ENCODE measurements around the gene METTL24. TPM values are rescaled to one million over a fixed set of nuclear protein-coding genes. Genes with fewer than 3 reads are reported as not detected.

METTL24 gene
- total RNA-seq, 1 donor from 2014 or later = 1.5 TPM

- no peaks in the 10 kb centered on the region for H3K27me3 Mint-ChIP-seq (ENCODE audit: unreplicated experiment)
- no peaks in the 10 kb centered on the region for H3K36me3 Mint-ChIP-seq (ENCODE audit: unreplicated experiment)
- no peak for TF ChIP-seq CTCF (IDR thresholded peaks at IDR 0.05; ENCODE audit: partially characterized antibody, unreplicated experiment)
- no peak for DNase-seq
- no peak overlapping the region for H3K27ac Mint-ChIP-seq (ENCODE audit: unreplicated experiment)
- peaks cover 3% of the 10 kb centered on the region for H3K9me3 Mint-ChIP-seq (ENCODE audit: unreplicated experiment)
- H3K4me1 Mint-ChIP-seq (ENCODE audit: low read depth, unreplicated experiment) = peaks cover 12% of the 10 kb centered on the region
- no peak overlapping the region for H3K4me3 Mint-ChIP-seq (ENCODE audit: unreplicated experiment)
These were observed 62.5 kb downstream of the METTL24 start for GRCh38 chr6:110295451-110296165.

GRCh38 chr6:110287462-110288341 is 70.4 kb downstream of the METTL24 start:
- Mint-ChIP-seq H3K36me3 (ENCODE audit: unreplicated experiment) (peaks cover 19% of the 10 kb centered on the region), H3K27me3 (ENCODE audit: unreplicated experiment) (peaks cover 3% of the 10 kb centered on the region), H3K27ac (ENCODE audit: unreplicated experiment) (no peak overlapping the region), H3K4me3 (ENCODE audit: unreplicated experiment) (no peak overlapping the region), H3K9me3 (ENCODE audit: unreplicated experiment) (peaks cover 4% of the 10 kb centered on the region), H3K4me1 (ENCODE audit: low read depth, unreplicated experiment) (peaks cover 15% of the 10 kb centered on the region)
- no peak for TF ChIP-seq CTCF (IDR thresholded peaks at IDR 0.05; ENCODE audit: partially characterized antibody, unreplicated experiment)
- DNase-seq = no peak

- Mint-ChIP-seq H3K4me3 (ENCODE audit: unreplicated experiment) (no peak overlapping the region), H3K9me3 (ENCODE audit: unreplicated experiment) (peaks cover 2% of the 10 kb centered on the region), H3K4me1 (ENCODE audit: low read depth, unreplicated experiment) (peaks cover 10% of the 10 kb centered on the region), H3K27ac (ENCODE audit: unreplicated experiment) (no peak overlapping the region), H3K27me3 (ENCODE audit: unreplicated experiment) (peaks cover 3% of the 10 kb centered on the region), H3K36me3 (ENCODE audit: unreplicated experiment) (peaks cover 19% of the 10 kb centered on the region)
- TF ChIP-seq CTCF (IDR thresholded peaks at IDR 0.05; ENCODE audit: partially characterized antibody, unreplicated experiment) = no peak
- no peak for DNase-seq
These were observed 72.7 kb downstream of the METTL24 start for GRCh38 chr6:110285306-110286060.

GRCh38 chr6:110284855-110285254 is 73.3 kb downstream of the METTL24 start:
- H3K36me3 Mint-ChIP-seq (ENCODE audit: unreplicated experiment) = peaks cover 14% of the 10 kb centered on the region
- peaks cover 2% of the 10 kb centered on the region for H3K9me3 Mint-ChIP-seq (ENCODE audit: unreplicated experiment)
- no peak for DNase-seq
- no peak overlapping the region for H3K4me3 Mint-ChIP-seq (ENCODE audit: unreplicated experiment)
- no peak overlapping the region for H3K27ac Mint-ChIP-seq (ENCODE audit: unreplicated experiment)
- no peaks in the 10 kb centered on the region for H3K27me3 Mint-ChIP-seq (ENCODE audit: unreplicated experiment)
- no peak for TF ChIP-seq CTCF (IDR thresholded peaks at IDR 0.05; ENCODE audit: partially characterized antibody, unreplicated experiment)
- H3K4me1 Mint-ChIP-seq (ENCODE audit: low read depth, unreplicated experiment) = peaks cover 10% of the 10 kb centered on the region
